Hepatocyte (in vitro differentiated cells): Measurements from ENCODE around the gene SH3BP4. TPM values are rescaled to one million over a fixed set of nuclear protein-coding genes. Genes with fewer than 3 reads are reported as not detected.

Source experiments
- DNase-seq: peaks from one replicate; pipeline ENCODE4 v3.0.0-alpha.2; 2016; ENCODE audit warnings: low spot score
- H2AFZ ChIP-seq: fragments of 200-600 bp; sonication (generic); 2 replicates; pipeline ENCODE4 v1.6.0; 2016; ENCODE audit warnings: antibody characterized with exemption, mild to moderate bottlenecking
- H3K27ac ChIP-seq: fragments of 200-600 bp; sonication (generic); 2 replicates; pipeline ENCODE4 v1.5.1; 2016; ENCODE audit warnings: mild to moderate bottlenecking
- H3K27me3 ChIP-seq: fragments of 200-600 bp; sonication (generic); 2 replicates; pipeline ENCODE4 v1.6.1; 2016
- H3K36me3 ChIP-seq: fragments of 200-600 bp; sonication (generic); replicated peaks from 2 replicates; pipeline ENCODE4 v1.5.1; 2016; ENCODE audit warnings: low read depth; ENCODE audit not compliant: insufficient read depth
- H3K4me1 ChIP-seq: fragments of 200-600 bp; sonication (generic); 2 replicates; pipeline ENCODE4 v1.5.1; 2016; ENCODE audit warnings: mild to moderate bottlenecking, moderate library complexity; ENCODE audit not compliant: insufficient read depth
- H3K4me2 ChIP-seq: fragments of 200-600 bp; sonication (generic); 2 replicates; pipeline ENCODE4 v1.6.0; 2016
- H3K4me3 ChIP-seq: fragments of 200-600 bp; sonication (generic); 2 replicates; pipeline ENCODE4 v1.5.1; 2016; ENCODE audit warnings: mild to moderate bottlenecking
- H3K79me2 ChIP-seq: fragments of 200-600 bp; sonication (generic); 2 replicates; pipeline ENCODE4 v1.6.0; 2017; ENCODE audit warnings: mild to moderate bottlenecking
- H3K9me2 ChIP-seq: fragments of 200-600 bp; sonication (generic); replicated peaks from 2 replicates; pipeline ENCODE4 v1.6.0; 2017; ENCODE audit warnings: mild to moderate bottlenecking; ENCODE audit not compliant: insufficient read depth
- H3K9me3 ChIP-seq: fragments of 200-600 bp; sonication (generic); 2 replicates; pipeline ENCODE4 v1.5.1; 2016; ENCODE audit warnings: low read depth, mild to moderate bottlenecking
- H4K20me1 ChIP-seq: fragments of 200-600 bp; sonication (generic); 2 replicates; pipeline ENCODE4 v1.6.0; 2016; ENCODE audit warnings: mild to moderate bottlenecking; ENCODE audit not compliant: insufficient read depth, poor library complexity, severe bottlenecking
- CTCF ChIP-seq: fragments of 200-600 bp; sonication (generic); IDR thresholded peaks from 2 replicates; pipeline ENCODE4 v1.5.1; 2016; ENCODE audit warnings: antibody characterized with exemption, mild to moderate bottlenecking; ENCODE audit not compliant: poor library complexity
- EZH2 ChIP-seq: fragments of 200-600 bp; sonication (generic); IDR thresholded peaks from 2 replicates; pipeline ENCODE4 v1.6.1; 2016; ENCODE audit warnings: antibody characterized with exemption, mild to moderate bottlenecking, borderline replicate concordance
- EZH2phosphoT487 ChIP-seq: fragments of 200-600 bp; sonication (generic); IDR thresholded peaks from one replicate; pipeline ENCODE4 v1.6.1; 2018; ENCODE audit warnings: antibody characterized with exemption, mild to moderate bottlenecking, low read depth, moderate library complexity; ENCODE audit not compliant: unreplicated experiment, severe bottlenecking
- WGBS: methylation state at CpG from one replicate; pipeline ENCODE4 v1.1.6; 2016; ENCODE audit warnings: low lambda C conversion rate; ENCODE audit errors: missing lambda C conversion rate; 5-methylcytosine and 5-hydroxymethylcytosine counted together
- polyA plus RNA-seq: library from polyadenylated mRNA; unstranded; fragments of >200 nt; fragmentation: Nextera tagmentation; extraction: Ambion mirVana; gene quantifications from 2 replicates; pipeline ENCODE4 v1.2.1, GENCODE V29; 2016
- total RNA-seq: library from RNA; depleted of rRNA; stranded (reverse); fragments of >200 nt; gene quantifications from 2 replicates; pipeline ENCODE4 v1.2.3, GENCODE V29; 2014

SH3BP4 gene
- 32.0 and 35.9 TPM in 2 replicates for total RNA-seq
- polyA plus RNA-seq, result 20.3 and 23.3 TPM in 2 replicates

GRCh38 chr2:234951664-234952269, at the start of gene SH3BP4:
Gene SH3BP4 (plus strand): TSS chr2:234952017. CDS start chr2:235035003, 82,986 bp downstream.
- H3K27me3 ChIP-seq, result no peaks in the 10 kb centered on the region
- H3K4me2 ChIP-seq, result peak within 1 kb of the TSS; percentile 99
- no peaks in the 10 kb centered on the region for H3K9me2 ChIP-seq
- no peaks in the 10 kb centered on the region for H3K9me3 ChIP-seq
- peaks cover 38% of the 10 kb centered on the region for H3K4me1 ChIP-seq
- TF ChIP-seq EZH2phosphoT487 (no peak), CTCF (no peak), EZH2 (no peak)
- peaks cover 46% of the 10 kb centered on the region for H3K79me2 ChIP-seq
- DNase-seq, result peak; percentile 95
- peak within 1 kb of the TSS; percentile 94 for H3K27ac ChIP-seq
- 1% methylated on average over 17 of the region's 88 CpGs for WGBS
- peak within 1 kb of the TSS; percentile 86 for H2AFZ ChIP-seq
- H4K20me1 ChIP-seq, result peaks cover 3% of the 10 kb centered on the region
- H3K36me3 ChIP-seq, result no peaks in the 10 kb centered on the region
- peak within 1 kb of the TSS; percentile 98 for H3K4me3 ChIP-seq

- WGBS, result 100% methylated on average over 2 of the region's 2 CpGs
- no peak overlapping the region for H3K4me2 ChIP-seq
Measured at GRCh38 chr2:234904785-234905184, 47.0 kb upstream of the SH3BP4 start.

GRCh38 chr2:234905547-234906265, 46.1 kb upstream of the SH3BP4 start:
- 90% methylated on average over 9 of the region's 12 CpGs for WGBS
- Histone ChIP-seq H3K9me2 (no peaks in the 10 kb centered on the region), H3K4me1 (no peaks in the 10 kb centered on the region), H3K9me3 (no peaks in the 10 kb centered on the region), H3K27ac (no peak overlapping the region), H2AFZ (no peak overlapping the region), H3K4me2 (no peak overlapping the region), H3K4me3 (no peak overlapping the region), H3K79me2 (no peaks in the 10 kb centered on the region), H3K27me3 (no peaks in the 10 kb centered on the region), H4K20me1 (no peaks in the 10 kb centered on the region), H3K36me3 (no peaks in the 10 kb centered on the region)
- no peak for TF ChIP-seq EZH2phosphoT487
- TF ChIP-seq CTCF, result no peak
- TF ChIP-seq EZH2, result no peak
- DNase-seq, result no peak

More at GRCh38 chr2:234904785-234905184, 47.0 kb upstream of the SH3BP4 start:
- Histone ChIP-seq H3K4me1 (no peaks in the 10 kb centered on the region), H3K4me3 (no peak overlapping the region), H3K27ac (no peak overlapping the region), H3K79me2 (no peaks in the 10 kb centered on the region), H4K20me1 (no peaks in the 10 kb centered on the region), H2AFZ (no peak overlapping the region), H3K36me3 (no peaks in the 10 kb centered on the region), H3K9me2 (no peaks in the 10 kb centered on the region), H3K9me3 (no peaks in the 10 kb centered on the region), H3K27me3 (no peaks in the 10 kb centered on the region)
- DNase-seq, result no peak
- no peak for TF ChIP-seq EZH2
- no peak for TF ChIP-seq CTCF
- no peak for TF ChIP-seq EZH2phosphoT487
